H9 (cell line): ENCODE data around the gene FBXO24. TPM values are rescaled to one million over a fixed set of nuclear protein-coding genes. Genes with fewer than 3 reads are reported as not detected.

Experiments used
- DNase-seq: peaks from one replicate; pipeline ENCODE4 v3.0.0-alpha.2; 2017
- H2AFZ ChIP-seq: one replicate; pipeline ENCODE4 v1.6.1; 2013; ENCODE audit warnings: mild to moderate bottlenecking, low read length, control low read depth, moderate library complexity
- H2AK5ac ChIP-seq: 2 replicates; pipeline ENCODE4 v1.6.1; 2013; ENCODE audit warnings: low read length, control low read depth, mixed read lengths; ENCODE audit not compliant: insufficient read length
- H2BK120ac ChIP-seq: one replicate; pipeline ENCODE4 v1.6.1; 2013; ENCODE audit warnings: low read depth, mild to moderate bottlenecking, low read length, control low read depth, inconsistent platforms; ENCODE audit not compliant: poor library complexity, severe bottlenecking
- H2BK12ac ChIP-seq: 2 replicates; pipeline ENCODE4 v1.6.1; 2013; ENCODE audit warnings: low read length, control low read depth, mixed read lengths, low read depth; ENCODE audit not compliant: insufficient read length
- H2BK15ac ChIP-seq: 2 replicates; pipeline ENCODE4 v1.6.1; 2013; ENCODE audit warnings: low read depth, low read length, control low read depth
- H2BK20ac ChIP-seq: one replicate; pipeline ENCODE4 v1.6.1; 2013; ENCODE audit warnings: low read depth, mild to moderate bottlenecking, low read length, control low read depth, inconsistent platforms; ENCODE audit not compliant: poor library complexity, severe bottlenecking
- H2BK5ac ChIP-seq: 2 replicates; pipeline ENCODE4 v1.6.1; 2013; ENCODE audit warnings: low read length, control low read depth, mixed read lengths; ENCODE audit not compliant: insufficient read length
- H3K14ac ChIP-seq: 2 replicates; pipeline ENCODE4 v1.6.1; 2013; ENCODE audit warnings: low read length, control low read depth; ENCODE audit not compliant: insufficient read depth
- H3K18ac ChIP-seq: 2 replicates; pipeline ENCODE4 v1.6.1; 2013; ENCODE audit warnings: low read depth, mild to moderate bottlenecking, mixed read lengths, low read length, control low read depth; ENCODE audit not compliant: insufficient read length
- H3K23ac ChIP-seq: 2 replicates; pipeline ENCODE4 v1.6.1; 2013; ENCODE audit warnings: low read length, control low read depth, mixed read lengths, low read depth; ENCODE audit not compliant: insufficient read length
- H3K23me2 ChIP-seq: 2 replicates; pipeline ENCODE4 v1.6.1; 2013; ENCODE audit warnings: low read depth, mild to moderate bottlenecking, mixed read lengths, low read length, control low read depth; ENCODE audit not compliant: insufficient read length, poor library complexity, severe bottlenecking
- H3K27ac ChIP-seq: 2 replicates; pipeline ENCODE4 v1.5.1; 2013; ENCODE audit warnings: low read length, control low read depth, mixed read lengths, low read depth; ENCODE audit not compliant: insufficient read length
- H3K27me3 ChIP-seq: 2 replicates; pipeline ENCODE4 v1.6.1; 2013; ENCODE audit warnings: low read length, control low read depth, inconsistent platforms; ENCODE audit not compliant: insufficient read depth
- H3K4ac ChIP-seq: 2 replicates; pipeline ENCODE4 v1.6.1; 2013; ENCODE audit warnings: low read depth, mild to moderate bottlenecking, control low read depth, inconsistent platforms, low read length, moderate library complexity
- H3K4me1 ChIP-seq: 2 replicates; pipeline ENCODE4 v1.6.1; 2013; ENCODE audit warnings: low read length, control low read depth, inconsistent platforms; ENCODE audit not compliant: insufficient read depth
- H3K4me2 ChIP-seq: 2 replicates; pipeline ENCODE4 v1.6.1; 2013; ENCODE audit warnings: low read length, control low read depth, mixed read lengths; ENCODE audit not compliant: insufficient read length, insufficient read depth
- H3K56ac ChIP-seq: 2 replicates; pipeline ENCODE4 v1.6.1; 2013; ENCODE audit warnings: low read depth, mild to moderate bottlenecking, mixed read lengths, low read length, control low read depth; ENCODE audit not compliant: insufficient read length
- H3K79me1 ChIP-seq: 2 replicates; pipeline ENCODE4 v1.6.1; 2013; ENCODE audit warnings: low read depth, mild to moderate bottlenecking, moderate library complexity, low read length, control low read depth, inconsistent platforms; ENCODE audit not compliant: insufficient read depth, poor library complexity, severe bottlenecking
- H3K79me2 ChIP-seq: 2 replicates; pipeline ENCODE4 v1.6.1; 2013; ENCODE audit warnings: low read length, control low read depth, inconsistent platforms; ENCODE audit not compliant: insufficient read depth
- H3K9ac ChIP-seq: 2 replicates; pipeline ENCODE4 v1.6.1; 2013; ENCODE audit warnings: low read length, control low read depth, mixed read lengths; ENCODE audit not compliant: insufficient read length; ENCODE audit errors: extremely low read depth
- H3K9me3 ChIP-seq: one replicate; pipeline ENCODE4 v1.6.1; 2013; ENCODE audit warnings: low read depth, low read length, inconsistent platforms; ENCODE audit not compliant: control insufficient read depth
- H3T11ph ChIP-seq: one replicate; pipeline ENCODE4 v1.6.1; 2013; ENCODE audit warnings: mild to moderate bottlenecking, low read length, control low read depth, inconsistent platforms
- H4K20me1 ChIP-seq: one replicate; pipeline ENCODE4 v1.6.1; 2013; ENCODE audit not compliant: control insufficient read depth, insufficient read length, insufficient read depth
- H4K5ac ChIP-seq: 2 replicates; pipeline ENCODE4 v1.6.1; 2013; ENCODE audit warnings: low read depth, mild to moderate bottlenecking, mixed read lengths, low read length, control low read depth; ENCODE audit not compliant: insufficient read length
- H4K8ac ChIP-seq: replicated peaks from 2 replicates; pipeline ENCODE4 v1.6.1; 2013; ENCODE audit warnings: low read length, control low read depth, mixed read lengths, low read depth; ENCODE audit not compliant: insufficient read length
- H4K91ac ChIP-seq: 2 replicates; pipeline ENCODE4 v1.6.1; 2013; ENCODE audit warnings: low read depth, mild to moderate bottlenecking, moderate library complexity, mixed read lengths, low read length, control low read depth; ENCODE audit not compliant: insufficient read length
- H3K27ac Mint-ChIP-seq, 3 experiments: 2 replicates in 2 of 3; 3 replicates in 1 of 3; pipeline ENCODE4 v1.8.0; 2020 to 2021; ENCODE audit warnings: mixed read lengths in 3 of 3, mild to moderate bottlenecking in 1 of 3, moderate library complexity in 1 of 3
- H3K27me3 Mint-ChIP-seq: 2 replicates; pipeline ENCODE4 v1.8.0; 2021; ENCODE audit warnings: low read depth, mild to moderate bottlenecking, moderate library complexity, mixed read lengths
- H3K36me3 Mint-ChIP-seq, 3 experiments: 2 replicates in 2 of 3; 3 replicates in 1 of 3; pipeline ENCODE4 v1.8.0; 2020 to 2021; ENCODE audit warnings: low read depth in 3 of 3, mixed read lengths in 3 of 3; ENCODE audit not compliant: insufficient read depth in 1 of 3
- H3K4me1 Mint-ChIP-seq, 2 experiments: 2 replicates each; pipeline ENCODE4 v1.8.0; 2020; ENCODE audit warnings: mixed read lengths in 2 of 2
- H3K4me3 Mint-ChIP-seq, 2 experiments: 2 replicates in 1 of 2; 3 replicates in 1 of 2; pipeline ENCODE4 v1.8.0; 2020 to 2021; ENCODE audit warnings: mild to moderate bottlenecking in 2 of 2, mixed read lengths in 2 of 2, moderate library complexity in 1 of 2
- H3K9me3 Mint-ChIP-seq, 2 experiments: 2 replicates in 1 of 2; 3 replicates in 1 of 2; pipeline ENCODE4 v1.8.0; 2020; ENCODE audit warnings: mild to moderate bottlenecking in 2 of 2, mixed read lengths in 2 of 2, moderate library complexity in 1 of 2
- WGBS: extraction: QIAGEN DNeasy Blood & Tissue Kit; methylation state at CpG from one replicate; pipeline ENCODE4 v1.1.7; 2013; ENCODE audit warnings: missing lambda C conversion rate, low lambda C conversion rate, mixed read lengths; ENCODE audit not compliant: insufficient read length; ENCODE audit errors: extremely low coverage; 5-methylcytosine and 5-hydroxymethylcytosine counted together
- total RNA-seq: library from RNA; stranded (reverse); gene quantifications from 2 replicates; pipeline ENCODE4 v1.2.1, GENCODE V29; 2021
- TF ChIP-seq, protein P1 (sequence below): fragments of 200-600 bp; sonication (generic); conservative IDR thresholded peaks from 3 replicates; pipeline ENCODE4 v1.8.0; 2021; ENCODE audit warnings: antibody characterized with exemption, mild to moderate bottlenecking

FBXO24 gene
- total RNA-seq, 1 experiment from 2014 or later: 0.85 TPM

DNA sequence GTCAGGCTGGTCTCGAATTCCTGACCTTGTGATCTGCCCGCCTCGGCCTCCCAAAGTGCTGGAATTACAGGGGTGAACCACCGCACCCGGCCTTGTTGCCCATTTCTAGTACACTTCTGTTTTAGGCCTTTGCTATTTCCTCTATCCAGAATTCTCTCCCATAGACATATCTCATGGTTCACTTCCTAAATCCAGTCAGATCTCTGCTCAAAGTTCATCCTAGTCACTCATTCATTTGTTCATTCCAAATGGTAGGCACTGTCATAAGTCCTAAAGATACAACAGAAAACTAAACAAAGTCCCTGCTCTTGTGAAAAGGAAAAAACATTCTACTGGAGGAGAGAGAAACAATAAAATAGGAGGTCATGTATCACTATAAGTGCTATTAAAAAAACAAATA is 23.8 kb downstream of the FBXO24 start:
- no peak overlapping the region for H3K23ac ChIP-seq
- H3K56ac ChIP-seq: no peak overlapping the region
- TF ChIP-seq, protein P1, sequence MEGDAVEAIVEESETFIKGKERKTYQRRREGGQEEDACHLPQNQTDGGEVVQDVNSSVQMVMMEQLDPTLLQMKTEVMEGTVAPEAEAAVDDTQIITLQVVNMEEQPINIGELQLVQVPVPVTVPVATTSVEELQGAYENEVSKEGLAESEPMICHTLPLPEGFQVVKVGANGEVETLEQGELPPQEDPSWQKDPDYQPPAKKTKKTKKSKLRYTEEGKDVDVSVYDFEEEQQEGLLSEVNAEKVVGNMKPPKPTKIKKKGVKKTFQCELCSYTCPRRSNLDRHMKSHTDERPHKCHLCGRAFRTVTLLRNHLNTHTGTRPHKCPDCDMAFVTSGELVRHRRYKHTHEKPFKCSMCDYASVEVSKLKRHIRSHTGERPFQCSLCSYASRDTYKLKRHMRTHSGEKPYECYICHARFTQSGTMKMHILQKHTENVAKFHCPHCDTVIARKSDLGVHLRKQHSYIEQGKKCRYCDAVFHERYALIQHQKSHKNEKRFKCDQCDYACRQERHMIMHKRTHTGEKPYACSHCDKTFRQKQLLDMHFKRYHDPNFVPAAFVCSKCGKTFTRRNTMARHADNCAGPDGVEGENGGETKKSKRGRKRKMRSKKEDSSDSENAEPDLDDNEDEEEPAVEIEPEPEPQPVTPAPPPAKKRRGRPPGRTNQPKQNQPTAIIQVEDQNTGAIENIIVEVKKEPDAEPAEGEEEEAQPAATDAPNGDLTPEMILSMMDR: no peak
- no peaks in the 10 kb centered on the region for H3K9me3 ChIP-seq
- no peaks in the 10 kb centered on the region for H3K27me3 ChIP-seq
- H2AK5ac ChIP-seq: no peak overlapping the region
- H2BK5ac ChIP-seq: no peak overlapping the region
- no peak overlapping the region for H3K4me3 Mint-ChIP-seq
- peaks cover 0 to 20% (median 13%) of the 10 kb centered on the region in 3 experiments for H3K36me3 Mint-ChIP-seq
- no peak overlapping the region for H3K18ac ChIP-seq
- no peaks in the 10 kb centered on the region for H3K4me1 ChIP-seq
- peaks cover 12% of the 10 kb centered on the region for H3K23me2 ChIP-seq
- H4K5ac ChIP-seq: no peak overlapping the region
- no peaks in the 10 kb centered on the region for H3K79me2 ChIP-seq
- no peak overlapping the region for H3K14ac ChIP-seq
- no peak overlapping the region for H3T11ph ChIP-seq
- H4K8ac ChIP-seq: no peak overlapping the region
- peaks cover 23% of the 10 kb centered on the region for H3K27me3 Mint-ChIP-seq
- WGBS: no CpG with 5 or more reads among the region's 5 CpGs
- H3K79me1 ChIP-seq: no peaks in the 10 kb centered on the region
- no peak for DNase-seq
- no peak overlapping the region for H4K91ac ChIP-seq
- H3K27ac ChIP-seq: no peak overlapping the region
- H3K4ac ChIP-seq: no peak overlapping the region
- peaks cover 12 to 27% of the 10 kb centered on the region in 2 experiments for H3K4me1 Mint-ChIP-seq
- no peaks in the 10 kb centered on the region for H3K9me3 Mint-ChIP-seq
- no peak overlapping the region for H2AFZ ChIP-seq
- no peak overlapping the region for H2BK20ac ChIP-seq
- H4K20me1 ChIP-seq: no peaks in the 10 kb centered on the region
- H3K9ac ChIP-seq: no peak overlapping the region
- no peak overlapping the region for H2BK12ac ChIP-seq
- no peak overlapping the region for H2BK120ac ChIP-seq
- H2BK15ac ChIP-seq: no peak overlapping the region
- H3K4me2 ChIP-seq: no peak overlapping the region
- H3K27ac Mint-ChIP-seq: no peak overlapping the region
